Neural crest cell (in vitro differentiated cells): ENCODE results near the gene C1QL1. TPM values are rescaled to one million over a fixed set of nuclear protein-coding genes. Genes with fewer than 3 reads are reported as not detected.
A peak's percentile ranks its signal among the peaks of the same experiment; 100 is the strongest.

ENCODE experiments used
- DNase-seq: peaks from one replicate; pipeline ENCODE4 v3.0.0; 2021; ENCODE audit warnings: low read depth, mixed read lengths, low spot score
- H3K27ac Mint-ChIP-seq: one replicate; pipeline ENCODE4 v1.8.0; 2021; ENCODE audit warnings: mild to moderate bottlenecking, mixed read lengths; ENCODE audit not compliant: unreplicated experiment
- H3K27me3 Mint-ChIP-seq: 2 replicates; pipeline ENCODE4 v1.8.0; 2021; ENCODE audit warnings: low read depth, mild to moderate bottlenecking, mixed read lengths
- H3K36me3 Mint-ChIP-seq: 2 replicates; pipeline ENCODE4 v1.8.0; 2021; ENCODE audit warnings: low read depth, mild to moderate bottlenecking, mixed read lengths
- H3K4me1 Mint-ChIP-seq: 2 replicates; pipeline ENCODE4 v1.8.0; 2021; ENCODE audit warnings: mixed read lengths
- H3K4me3 Mint-ChIP-seq: one replicate; pipeline ENCODE4 v1.8.0; 2021; ENCODE audit warnings: mild to moderate bottlenecking, mixed read lengths
- H3K9me3 Mint-ChIP-seq: 2 replicates; pipeline ENCODE4 v1.8.0; 2021; ENCODE audit warnings: mixed read lengths
- total RNA-seq: library from RNA; stranded (reverse); gene quantifications from 2 replicates; pipeline ENCODE4 v1.2.1, GENCODE V29; 2021
- TF ChIP-seq, protein P1 (sequence below): fragments of 200-600 bp; sonication (generic); conservative IDR thresholded peaks from 2 replicates; pipeline ENCODE4 v1.5.0; 2021; ENCODE audit warnings: antibody characterized with exemption, mild to moderate bottlenecking

Gene C1QL1
- total RNA-seq, 1 donor from 2014 or later: 7.7 TPM

DNA sequence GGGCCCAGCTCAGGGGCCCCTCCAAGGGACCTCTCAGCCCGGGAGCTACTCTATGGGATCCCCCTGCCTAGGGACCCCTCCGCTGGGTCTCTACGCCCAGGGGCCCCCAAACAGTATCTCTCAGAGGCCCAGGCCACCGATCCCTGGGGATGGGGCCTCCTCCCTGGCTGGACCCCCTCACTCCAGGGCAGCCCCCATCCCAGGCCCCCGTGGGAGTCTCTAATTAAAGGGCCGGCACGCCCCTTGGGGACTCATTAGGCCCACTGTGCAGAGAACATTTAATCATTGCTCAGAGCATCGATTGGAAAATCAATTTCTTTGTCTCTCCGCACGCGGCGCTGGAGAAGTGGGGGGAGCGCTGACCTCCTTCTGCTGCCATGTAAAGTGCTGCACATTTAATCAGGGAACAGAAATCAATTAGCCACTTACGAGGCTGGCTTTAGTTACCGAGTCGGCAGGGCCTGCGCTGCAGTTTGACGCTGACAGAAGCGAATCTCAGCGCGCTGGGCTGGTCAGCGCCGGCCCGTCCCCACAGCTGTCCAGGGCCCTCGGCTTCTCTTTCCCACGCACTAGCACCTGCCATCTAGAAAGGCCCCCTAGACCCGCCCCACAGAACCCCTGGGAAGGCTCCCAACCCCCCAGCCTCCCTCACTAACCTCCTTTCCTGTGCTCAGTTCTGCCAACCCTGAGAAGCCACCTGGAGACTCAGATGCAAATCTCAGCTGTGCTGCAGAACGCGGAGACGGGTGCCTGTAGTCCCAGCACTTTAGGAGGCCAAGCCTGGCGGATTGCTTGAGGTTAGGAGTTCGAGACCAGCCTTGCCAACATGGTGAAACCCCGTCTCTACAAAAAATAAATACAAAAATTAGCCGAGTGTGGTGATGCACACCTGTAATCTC lies 20.2 kb upstream of the C1QL1 start:
- TF ChIP-seq, protein P1, sequence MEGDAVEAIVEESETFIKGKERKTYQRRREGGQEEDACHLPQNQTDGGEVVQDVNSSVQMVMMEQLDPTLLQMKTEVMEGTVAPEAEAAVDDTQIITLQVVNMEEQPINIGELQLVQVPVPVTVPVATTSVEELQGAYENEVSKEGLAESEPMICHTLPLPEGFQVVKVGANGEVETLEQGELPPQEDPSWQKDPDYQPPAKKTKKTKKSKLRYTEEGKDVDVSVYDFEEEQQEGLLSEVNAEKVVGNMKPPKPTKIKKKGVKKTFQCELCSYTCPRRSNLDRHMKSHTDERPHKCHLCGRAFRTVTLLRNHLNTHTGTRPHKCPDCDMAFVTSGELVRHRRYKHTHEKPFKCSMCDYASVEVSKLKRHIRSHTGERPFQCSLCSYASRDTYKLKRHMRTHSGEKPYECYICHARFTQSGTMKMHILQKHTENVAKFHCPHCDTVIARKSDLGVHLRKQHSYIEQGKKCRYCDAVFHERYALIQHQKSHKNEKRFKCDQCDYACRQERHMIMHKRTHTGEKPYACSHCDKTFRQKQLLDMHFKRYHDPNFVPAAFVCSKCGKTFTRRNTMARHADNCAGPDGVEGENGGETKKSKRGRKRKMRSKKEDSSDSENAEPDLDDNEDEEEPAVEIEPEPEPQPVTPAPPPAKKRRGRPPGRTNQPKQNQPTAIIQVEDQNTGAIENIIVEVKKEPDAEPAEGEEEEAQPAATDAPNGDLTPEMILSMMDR: no peak
- Mint-ChIP-seq H3K9me3 (no peaks in the 10 kb centered on the region), H3K27me3 (peaks cover 2% of the 10 kb centered on the region), H3K4me1 (peaks cover 9% of the 10 kb centered on the region), H3K4me3 (peak overlapping the region; percentile 65), H3K36me3 (no peaks in the 10 kb centered on the region), H3K27ac (no peak overlapping the region)
- DNase-seq: no peak

DNA sequence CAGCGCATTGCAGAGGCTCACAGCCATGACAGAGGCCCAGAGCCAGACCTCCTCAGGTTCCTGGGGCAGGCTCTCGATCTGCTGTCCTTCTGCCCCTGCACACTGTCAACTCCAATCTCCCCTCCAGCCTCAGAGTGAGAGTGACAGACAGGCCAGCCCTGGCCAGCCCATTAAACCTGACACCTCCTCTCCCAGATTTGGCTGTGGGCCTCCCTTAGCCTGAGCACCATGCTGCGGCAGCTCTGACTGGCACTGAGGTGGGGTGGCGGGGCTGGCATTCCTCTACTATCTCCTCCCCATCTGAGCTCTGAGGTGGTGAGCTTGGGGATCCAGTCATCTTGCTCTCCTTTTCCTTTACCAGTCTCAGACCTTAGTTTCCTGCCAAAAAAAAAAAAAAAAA lies 15.5 kb upstream of the C1QL1 start:
- Mint-ChIP-seq H3K36me3 (no peaks in the 10 kb centered on the region), H3K27ac (no peak overlapping the region), H3K4me1 (peaks cover 32% of the 10 kb centered on the region), H3K27me3 (peaks cover 2% of the 10 kb centered on the region), H3K4me3 (no peak overlapping the region), H3K9me3 (peaks cover 2% of the 10 kb centered on the region)
- TF ChIP-seq, protein P1: no peak
- no peak for DNase-seq

DNA sequence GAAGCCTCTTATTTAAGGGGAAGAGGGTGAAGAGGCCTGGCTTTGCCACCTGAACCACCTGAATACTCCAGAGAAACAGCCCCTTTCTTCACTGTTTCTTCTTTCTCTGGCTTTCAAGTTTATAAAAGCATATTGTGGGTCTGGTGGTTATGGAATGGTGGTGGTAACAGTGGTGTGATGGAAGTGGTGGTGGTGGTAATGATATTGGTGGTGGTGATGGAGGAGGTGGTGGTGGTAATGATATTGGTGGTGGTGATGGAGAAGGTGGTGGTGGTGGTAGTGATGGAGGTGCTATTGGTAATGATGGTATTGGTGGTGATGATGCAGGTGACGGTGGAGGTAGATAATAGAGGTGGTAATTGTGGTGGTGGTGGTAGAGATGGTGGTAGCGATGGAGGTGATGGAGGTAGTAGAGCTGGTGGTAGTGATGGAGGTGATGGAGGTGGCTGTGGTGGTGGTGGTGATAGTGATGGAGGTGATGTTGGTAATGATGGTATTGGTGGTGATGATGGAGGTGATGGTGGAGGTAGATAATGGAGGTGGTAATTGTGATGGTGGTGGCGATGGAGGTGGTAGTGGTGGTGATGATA lies 14.1 kb upstream of the C1QL1 start:
- no peak overlapping the region for H3K4me3 Mint-ChIP-seq

DNA sequence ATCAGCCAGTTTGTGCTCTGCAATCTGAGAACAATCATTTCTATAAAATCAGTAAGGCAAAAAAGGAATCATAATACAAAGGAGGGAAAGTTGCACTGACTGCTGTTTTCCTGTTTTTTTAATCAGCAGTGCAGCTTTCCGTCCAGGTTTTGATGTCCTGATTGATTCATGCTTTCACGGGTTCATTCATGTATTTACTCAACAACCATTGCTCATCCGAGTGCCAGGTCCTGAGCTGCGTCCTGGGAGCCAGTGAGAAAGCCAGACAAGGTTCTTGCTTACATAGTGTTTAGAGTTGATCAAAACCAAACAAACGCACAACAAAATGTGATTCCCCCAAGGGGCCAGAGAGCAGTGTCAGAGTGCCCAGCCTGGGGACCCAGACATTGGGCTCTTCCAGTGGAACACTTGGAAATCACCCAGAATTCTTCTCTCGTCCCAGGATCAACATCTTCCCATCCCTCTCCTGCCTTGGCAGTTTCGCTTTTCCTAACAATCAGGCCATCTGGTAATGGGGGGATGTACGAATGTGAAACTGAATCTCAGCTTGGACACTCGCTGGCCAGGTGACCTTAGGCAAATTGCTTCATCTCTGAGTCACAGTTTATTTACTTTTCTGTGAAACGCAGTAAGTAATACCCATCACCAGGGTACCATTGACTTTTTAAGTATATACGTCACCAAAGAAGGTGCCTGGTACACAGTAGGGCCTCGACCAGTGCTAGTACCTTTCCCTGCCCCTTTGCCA lies 13.3 kb upstream of the C1QL1 start:
- H3K4me3 Mint-ChIP-seq: no peak overlapping the region
- no peak for DNase-seq
- TF ChIP-seq, protein P1: no peak
- peaks cover 2% of the 10 kb centered on the region for H3K9me3 Mint-ChIP-seq
- no peaks in the 10 kb centered on the region for H3K27me3 Mint-ChIP-seq
- no peak overlapping the region for H3K27ac Mint-ChIP-seq
- H3K4me1 Mint-ChIP-seq: peaks cover 28% of the 10 kb centered on the region
- H3K36me3 Mint-ChIP-seq: no peaks in the 10 kb centered on the region

More for the DNA sequence above, 14.1 kb upstream of the C1QL1 start:
- DNase-seq: no peak
- peaks cover 2% of the 10 kb centered on the region for H3K9me3 Mint-ChIP-seq
- H3K27me3 Mint-ChIP-seq: peaks cover 1% of the 10 kb centered on the region
- TF ChIP-seq, protein P1: no peak
- no peak overlapping the region for H3K27ac Mint-ChIP-seq
- H3K4me1 Mint-ChIP-seq: peaks cover 30% of the 10 kb centered on the region
- no peaks in the 10 kb centered on the region for H3K36me3 Mint-ChIP-seq

DNA sequence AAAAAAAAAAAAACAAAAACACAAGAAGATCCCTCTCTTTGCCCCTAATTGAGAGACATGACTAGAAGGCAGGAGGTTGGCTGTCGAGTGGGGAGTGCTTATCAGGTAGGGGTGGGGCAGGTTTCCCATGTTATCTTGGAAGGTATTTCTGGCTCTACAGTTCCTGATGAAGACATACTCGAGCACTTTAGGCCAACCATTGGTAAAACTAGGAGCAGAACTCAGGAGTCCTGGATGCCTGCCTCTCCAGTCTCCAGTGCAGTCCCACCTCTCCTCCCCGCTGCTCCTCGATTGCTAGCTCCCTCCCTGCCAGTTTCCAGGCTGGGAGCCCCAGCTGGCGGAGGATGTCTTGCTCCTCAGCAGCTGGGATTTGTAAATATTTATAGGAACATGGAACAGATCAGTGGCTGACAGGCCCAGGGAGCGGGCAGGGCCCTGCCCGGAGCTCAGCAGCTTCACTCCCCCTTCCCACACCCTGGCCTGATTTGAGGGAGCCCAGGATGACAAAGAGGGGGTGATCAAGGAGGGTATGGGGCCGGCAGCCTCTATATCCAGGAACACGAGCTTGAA lies 11.4 kb upstream of the C1QL1 start:
- H3K27me3 Mint-ChIP-seq: peaks cover 6% of the 10 kb centered on the region
- H3K27ac Mint-ChIP-seq: peak overlapping the region; percentile 50
- no peak for DNase-seq
- peaks cover 28% of the 10 kb centered on the region for H3K4me1 Mint-ChIP-seq
- no peaks in the 10 kb centered on the region for H3K36me3 Mint-ChIP-seq
- H3K4me3 Mint-ChIP-seq: no peak overlapping the region
- peaks cover 2% of the 10 kb centered on the region for H3K9me3 Mint-ChIP-seq
- TF ChIP-seq, protein P1: no peak
